Right ventricle myocardium superior (tissue), 1 donor: ENCODE results near the gene NUP153. TPM values are rescaled to one million over a fixed set of nuclear protein-coding genes. Genes with fewer than 3 reads are reported as not detected.
"Not testable (repeated sequence)": the region's sequence is repeated elsewhere in the genome, so short reads cannot be mapped to it uniquely, and the experiment has no call there.

Source experiments
- ATAC-seq: fragments of 200-7000 bp; cut with Tn5 transposase; one replicate; pipeline ENCODE4 v1.9.1; 2020; ENCODE audit warnings: mild to moderate bottlenecking; ENCODE audit not compliant: poor library complexity
- DNase-seq: peaks from one replicate; pipeline ENCODE4 v3.0.0-alpha.2; 2020
- intact Hi-C: fragments of 100-400 bp; cut with DNase I; formaldehyde crosslinking; loops from one replicate; pipeline ENCODE4 v1.11.2; 2022
- total RNA-seq: library from RNA; stranded (reverse); fragmentation: NEBNext Ultra II Directional; extraction: Animal tissue kit (Norgen Biotek cat#: 25700); gene quantifications from one replicate; pipeline ENCODE4 v1.2.1, GENCODE V29; 2021
- donor health status: DM: no; HTN: yes; CAD: no; lungs with severe emphysema.

Gene NUP153
- total RNA-seq, 1 donor from 2014 or later: 23.6 TPM

DNA sequence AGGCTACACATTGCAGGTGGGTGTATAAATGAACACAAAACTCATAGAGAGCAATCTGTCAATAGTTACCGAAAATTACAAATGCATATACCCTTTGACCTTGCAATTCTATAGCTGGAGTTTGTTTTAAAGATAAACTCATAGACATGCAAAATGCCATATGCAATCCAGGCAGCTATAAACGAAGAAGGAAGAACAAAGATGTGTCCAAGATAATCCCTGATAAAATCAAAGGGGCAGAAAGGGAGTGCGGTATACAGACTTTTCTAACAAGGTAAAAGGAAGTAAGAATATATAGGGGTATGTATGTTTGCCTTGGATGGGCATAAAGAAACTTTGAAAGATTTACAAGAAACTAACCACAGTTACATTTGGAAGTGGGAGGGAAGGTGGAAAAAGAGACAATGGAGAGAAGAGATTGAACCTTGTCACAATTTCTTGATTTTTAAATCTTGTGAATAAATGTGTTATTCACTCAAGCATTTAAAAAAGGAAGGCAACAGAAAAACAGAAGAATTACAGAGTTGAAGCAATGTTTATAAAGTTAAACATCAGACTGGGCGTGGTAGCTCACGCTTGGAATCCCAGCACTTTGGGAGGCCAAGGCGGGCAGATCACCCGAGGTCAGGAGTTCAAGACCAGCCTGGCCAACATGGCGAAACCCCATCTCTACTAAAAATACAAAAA is 76.8 kb downstream of the NUP153 start:
- intact Hi-C loops: no loop called here
- ATAC-seq: no peak
- no peak for DNase-seq

GRCh38 chr6:17628873-17629272 is 77.9 kb downstream of the NUP153 start:
- intact Hi-C loops: no loop called here
- ATAC-seq (no peak), DNase-seq (no peak)

DNA sequence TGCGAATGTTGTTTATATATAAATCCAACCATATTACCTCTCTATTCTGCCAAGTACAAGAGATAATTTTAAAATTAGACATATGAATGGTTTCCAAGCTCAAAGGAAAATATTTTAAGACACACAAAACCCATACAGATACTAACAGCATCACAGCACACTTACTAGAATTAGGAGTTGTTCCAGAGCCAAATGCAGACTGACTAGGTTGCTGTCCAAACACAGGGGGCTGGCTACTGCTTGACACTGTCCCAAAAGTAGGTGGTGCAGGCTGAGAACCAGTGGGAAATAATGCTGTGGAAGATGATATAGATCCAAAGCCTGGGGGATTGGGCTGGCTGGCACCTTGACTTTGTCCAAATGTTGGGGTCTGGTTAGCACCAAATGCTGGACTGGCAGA is 82.3 kb downstream of the NUP153 start:
- ATAC-seq (peak; percentile 71), DNase-seq (no peak)
- intact Hi-C loops: no loop called here

- intact Hi-C loops: no loop called here
- no peak for DNase-seq
- peak; percentile 60 for ATAC-seq
Measured at GRCh38 chr6:17622144-17622543, 84.6 kb downstream of the NUP153 start.

GRCh38 chr6:17621003-17621402 is 85.7 kb downstream of the NUP153 start:
- intact Hi-C loops: no loop called here
- ATAC-seq (no peak), DNase-seq (no peak)

- intact Hi-C loops: no loop called here
Measured at GRCh38 chr6:17615794-17616193, 90.9 kb downstream of the NUP153 start.

DNA sequence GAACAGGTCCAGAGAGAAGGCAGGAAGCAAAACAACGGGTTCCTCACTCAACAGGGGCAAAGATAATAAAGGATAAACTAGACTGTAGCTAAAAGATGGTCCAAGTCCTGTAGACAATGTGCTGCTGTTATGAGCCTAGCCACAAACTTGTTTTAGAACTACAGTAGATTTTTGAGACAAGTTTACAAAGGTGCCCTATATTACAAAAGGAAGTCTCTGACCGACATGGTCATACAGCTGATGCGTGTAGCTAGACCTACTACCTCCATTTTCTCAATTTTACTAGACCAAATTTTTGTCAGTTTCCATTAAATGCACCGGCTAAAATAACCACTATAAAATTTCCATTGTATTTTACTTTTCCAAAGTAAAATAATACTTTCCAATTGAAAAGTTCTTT is 94.7 kb downstream of the NUP153 start:
- intact Hi-C loops: no loop called here
- ATAC-seq (no peak), DNase-seq (no peak)

More at GRCh38 chr6:17615794-17616193, 90.9 kb downstream of the NUP153 start:
- DNase-seq (no peak), ATAC-seq (no peak)

DNA sequence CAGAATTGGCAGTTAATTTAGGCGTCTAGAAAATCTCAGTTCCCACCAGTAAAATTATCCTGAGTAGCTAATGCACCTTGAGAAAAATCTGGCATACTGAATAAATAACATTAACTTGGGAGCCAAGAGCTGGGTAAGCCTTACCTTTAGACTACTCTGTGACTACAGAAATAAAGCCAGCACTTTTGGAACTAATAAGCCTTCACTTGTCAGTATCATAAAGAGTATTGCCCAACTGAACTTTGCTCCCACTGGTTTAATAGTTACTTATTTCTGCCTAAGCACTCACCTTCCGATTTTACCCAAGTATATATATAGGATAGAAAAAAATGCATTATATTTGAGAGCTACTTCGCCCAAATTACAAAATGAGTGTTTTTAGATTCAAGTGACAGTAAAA is 95.9 kb downstream of the NUP153 start:
- DNase-seq: no peak
- ATAC-seq: no peak
- intact Hi-C loops: no loop called here

DNA sequence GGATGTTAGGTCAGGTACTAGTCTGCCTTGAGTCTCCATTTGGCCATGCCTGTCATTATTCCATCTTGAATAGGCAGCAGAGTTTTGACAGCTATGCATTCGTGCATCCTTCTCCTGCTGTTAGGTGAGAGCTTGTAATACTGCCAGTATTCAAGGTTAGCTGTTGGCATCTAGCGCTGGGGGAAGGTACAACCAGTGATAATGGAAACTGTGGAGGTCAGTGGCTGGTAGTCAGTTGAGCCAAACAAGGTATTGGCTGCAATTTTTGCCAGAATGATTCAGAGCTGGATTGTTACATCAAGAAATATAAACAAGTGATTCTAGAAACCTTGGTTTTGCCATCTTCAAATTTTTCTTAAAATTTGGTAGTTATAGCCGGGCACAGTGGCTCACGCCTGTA is 100.1 kb downstream of the NUP153 start:
- intact Hi-C loops: loop anchor here (10.0 kb wide), 1 partner anchor 98 kb away; the partner anchor contains the start of gene NUP153
- no peak for DNase-seq
- ATAC-seq: no peak

DNA sequence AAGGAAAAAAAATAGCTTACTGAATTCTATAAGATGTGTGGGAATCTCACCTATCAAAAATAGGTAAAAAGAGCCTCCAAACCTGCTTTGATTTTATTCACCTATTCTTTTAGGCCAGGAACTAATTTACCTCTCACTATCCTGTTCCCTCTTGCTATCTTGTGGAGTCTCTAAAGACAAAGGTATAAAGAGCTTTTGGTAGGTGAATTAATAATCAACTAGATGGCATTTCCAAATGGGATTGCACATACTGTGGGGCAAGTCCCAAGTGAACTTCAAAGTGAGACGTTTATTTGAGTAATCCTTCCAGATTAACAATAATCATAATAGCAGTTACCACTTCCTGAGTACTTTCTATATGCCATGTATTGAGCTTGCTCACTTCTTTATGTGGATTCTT is 103.8 kb downstream of the NUP153 start:
- intact Hi-C loops: loop anchor here (10.0 kb wide), 1 partner anchor 102 kb away; the partner anchor contains the start of gene NUP153
- DNase-seq: no peak
- no peak for ATAC-seq

GRCh38 chr6:17601386-17601703 is 105.4 kb downstream of the NUP153 start:
- ATAC-seq: no peak
- intact Hi-C loops: loop anchor here (10.0 kb wide), 1 partner anchor 103 kb away; the partner anchor contains the start of gene NUP153
- no peak for DNase-seq

- intact Hi-C loops: loop anchor here (10.0 kb wide), 1 partner anchor 104 kb away; the partner anchor contains the start of gene NUP153
Measured at GRCh38 chr6:17600527-17601385, 106.0 kb downstream of the NUP153 start.

GRCh38 chr6:17599877-17600526 is 106.7 kb downstream of the NUP153 start, which contains the start of gene FAM8A1:
Gene FAM8A1, plus strand, starts transcription at chr6:17600302. Its CDS starts 108 bp downstream, at chr6:17600410.
- intact Hi-C loops: loop anchor here (10.0 kb wide), 1 partner anchor 105 kb away; the partner anchor contains the start of gene NUP153
- DNase-seq (peak; percentile 96), ATAC-seq (peak; percentile 99)

More at GRCh38 chr6:17600527-17601385, 106.0 kb downstream of the NUP153 start:
- peak; percentile 76 for ATAC-seq
- peak; percentile 74 for DNase-seq

DNA sequence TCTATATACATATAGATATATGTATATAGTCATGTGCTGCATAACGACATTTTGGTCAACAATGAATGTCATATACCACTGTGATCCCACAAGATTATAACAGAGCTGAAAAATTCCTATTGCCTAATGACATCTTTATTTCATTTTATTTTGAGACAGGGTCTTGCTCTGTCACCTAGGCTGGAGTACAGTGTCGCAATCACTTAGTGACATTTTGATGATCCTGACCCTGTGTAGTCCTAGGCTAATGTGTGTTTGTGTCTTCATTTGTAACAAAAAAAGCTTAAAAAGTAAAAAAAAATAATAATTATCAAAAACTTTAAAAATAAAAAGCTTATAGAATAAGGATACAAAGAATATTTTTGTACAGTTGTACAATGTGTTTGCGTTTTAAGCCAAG is 110.6 kb downstream of the NUP153 start:
- no peak for ATAC-seq
- DNase-seq: no peak
- intact Hi-C loops: no loop called here

GRCh38 chr6:17593246-17593645 is 113.5 kb downstream of the NUP153 start:
- no peak for ATAC-seq
- no peak for DNase-seq
- intact Hi-C loops: no loop called here

DNA sequence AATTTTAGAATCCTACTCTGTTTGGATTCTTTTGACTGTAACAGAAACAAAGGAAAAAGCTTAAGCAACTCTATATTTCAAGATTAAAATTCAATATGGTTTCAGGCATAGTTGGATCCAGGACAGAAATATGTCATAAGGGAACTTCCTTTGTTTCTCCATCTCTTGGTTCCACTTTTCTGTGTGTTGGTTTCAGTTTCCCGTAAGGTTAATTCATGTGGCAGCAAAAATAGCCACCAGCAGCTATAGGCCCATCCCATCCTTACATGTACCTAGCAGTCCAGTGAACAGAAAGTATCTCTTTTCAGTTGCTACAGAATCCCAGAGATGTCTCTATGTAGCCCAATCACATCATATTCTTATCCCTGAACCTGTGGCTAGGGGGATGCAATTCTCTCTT is 115.4 kb downstream of the NUP153 start:
- intact Hi-C loops: no loop called here
- DNase-seq: no peak
- no peak for ATAC-seq

DNA sequence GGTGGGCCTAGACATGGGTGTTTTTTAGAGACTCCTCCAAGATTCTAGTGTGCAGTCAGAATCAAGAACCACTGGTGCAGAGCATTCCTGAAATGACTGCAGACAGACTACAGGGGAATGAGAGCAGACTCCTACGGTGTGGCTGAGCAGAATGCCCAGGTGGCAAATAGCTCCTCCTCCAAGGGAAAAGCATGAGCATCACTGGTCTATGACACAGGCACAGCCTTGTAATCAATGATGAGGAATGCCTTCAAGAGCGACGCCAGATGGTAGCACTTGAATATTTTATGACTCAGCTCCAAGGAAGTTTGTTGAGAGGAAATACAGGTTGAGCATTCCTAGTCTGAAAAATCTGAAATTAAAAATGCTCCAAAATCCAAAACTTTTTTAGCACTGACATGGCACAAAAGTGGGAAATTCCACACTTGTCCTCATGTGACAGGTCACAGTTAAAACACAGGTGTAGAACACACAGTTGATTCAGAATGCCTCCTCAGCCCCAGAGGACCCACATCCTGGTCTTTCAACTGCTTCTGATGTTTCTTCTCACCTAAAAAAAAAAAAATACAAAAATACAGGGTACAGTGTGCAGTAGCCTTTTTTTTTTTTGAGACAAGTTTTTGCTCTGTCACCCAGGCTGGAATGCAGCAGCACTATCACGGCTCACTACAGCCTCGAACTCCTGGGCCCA is 117.2 kb downstream of the NUP153 start:
- ATAC-seq (peak; percentile 35), DNase-seq (no peak)
- intact Hi-C loops: no loop called here

- no peak for DNase-seq
- intact Hi-C loops: no loop called here
- ATAC-seq: no peak
Measured at GRCh38 chr6:17588011-17588410, 118.7 kb downstream of the NUP153 start.

DNA sequence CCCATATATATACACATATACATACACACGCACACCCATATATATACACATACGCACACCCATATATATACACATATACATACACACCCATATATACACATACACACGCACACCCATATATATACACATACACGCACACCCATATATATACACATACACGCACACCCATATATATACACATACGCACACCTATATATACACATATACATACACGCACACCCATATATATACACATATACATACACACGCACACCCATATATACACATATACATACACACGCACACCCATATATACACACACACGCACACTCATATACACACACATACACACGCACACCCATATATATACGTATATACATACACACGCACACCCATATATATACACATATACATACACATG is 120.1 kb downstream of the NUP153 start:
- DNase-seq, intact Hi-C loops: not testable (repeated sequence)

More for the DNA sequence above, 120.1 kb downstream of the NUP153 start:
- ATAC-seq: not testable (repeated sequence)
